Measurements from ENCODE around the gene CD300LB.

DNA sequence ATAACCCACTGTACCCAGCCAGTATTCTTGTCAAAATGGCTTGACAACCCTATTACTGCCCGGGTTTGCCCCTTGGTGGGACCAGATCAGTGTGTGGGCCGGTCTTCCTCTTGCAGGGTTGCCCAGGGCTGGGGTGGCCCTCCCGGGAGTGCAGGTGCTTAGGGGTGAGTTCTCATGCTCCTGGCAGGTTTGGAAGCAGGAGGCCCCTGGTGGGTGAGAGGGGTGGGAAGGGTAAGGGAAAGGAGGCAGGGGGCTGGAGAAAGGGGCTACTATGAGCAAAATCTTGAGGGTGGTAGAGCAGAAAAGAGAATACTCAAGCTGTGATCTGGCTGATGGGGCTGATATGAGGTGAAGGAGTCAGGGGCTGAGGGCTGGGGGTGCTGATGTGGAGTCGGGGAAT lies 58.4 kb downstream of the CD300LB start:
- TF ChIP-seq POLR2A (IDR thresholded peaks at IDR 0.05) (no peak), POLR2AphosphoS5 (IDR thresholded peaks at IDR 0.05) (no peak)

Data from transverse colon (tissue), 3 donors.